Nephron progenitor cell (in vitro differentiated cells): Measurements from ENCODE around the gene CLEC4D.
"Not testable (repeated sequence)": the region's sequence is repeated elsewhere in the genome, so short reads cannot be mapped to it uniquely, and the experiment has no call there.

Experiments
- DNase-seq: peaks from one replicate; pipeline ENCODE4 v3.0.0; 2021
- H3K27ac Mint-ChIP-seq: 2 replicates; pipeline ENCODE4 v1.8.0; 2021; ENCODE audit warnings: mild to moderate bottlenecking, moderate library complexity, mixed read lengths
- H3K27me3 Mint-ChIP-seq: 2 replicates; pipeline ENCODE4 v1.8.0; 2021; ENCODE audit warnings: mild to moderate bottlenecking, low read depth, mixed read lengths; ENCODE audit not compliant: poor library complexity
- H3K36me3 Mint-ChIP-seq: 2 replicates; pipeline ENCODE4 v1.8.0; 2021; ENCODE audit warnings: low read depth, mixed read lengths
- H3K4me1 Mint-ChIP-seq: 2 replicates; pipeline ENCODE4 v1.8.0; 2021; ENCODE audit warnings: mixed read lengths
- H3K4me3 Mint-ChIP-seq: 2 replicates; pipeline ENCODE4 v1.8.0; 2021; ENCODE audit warnings: mild to moderate bottlenecking, moderate library complexity, mixed read lengths
- H3K9me3 Mint-ChIP-seq: 2 replicates; pipeline ENCODE4 v1.8.0; 2021; ENCODE audit warnings: mild to moderate bottlenecking, moderate library complexity, mixed read lengths
- TF ChIP-seq, protein P1 (sequence below): fragments of 200-600 bp; sonication (generic); IDR thresholded peaks from 2 replicates; pipeline ENCODE4 v1.5.0; 2021; ENCODE audit warnings: antibody characterized with exemption

CLEC4D gene

DNA sequence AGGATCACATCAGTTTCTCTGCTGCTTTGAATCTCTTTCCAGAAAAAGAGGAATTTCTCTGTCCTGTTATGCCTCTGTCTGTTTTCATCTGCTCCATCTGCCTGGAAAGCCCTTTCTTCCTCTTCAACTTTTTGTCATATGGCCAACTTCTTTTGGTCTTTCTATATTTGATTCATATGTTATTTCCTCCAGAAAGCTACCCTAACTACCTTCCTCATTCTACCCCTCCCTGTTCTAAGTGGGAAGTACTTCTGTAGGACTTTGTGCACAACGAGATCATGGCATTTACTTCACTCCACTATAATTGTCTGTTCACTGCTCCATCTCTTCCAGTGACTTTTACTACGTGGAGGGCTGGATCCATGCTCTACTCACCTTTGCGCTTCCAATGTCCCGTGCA lies 5.9 kb downstream of the CLEC4D start:
- H3K27ac Mint-ChIP-seq = no peak overlapping the region

DNA sequence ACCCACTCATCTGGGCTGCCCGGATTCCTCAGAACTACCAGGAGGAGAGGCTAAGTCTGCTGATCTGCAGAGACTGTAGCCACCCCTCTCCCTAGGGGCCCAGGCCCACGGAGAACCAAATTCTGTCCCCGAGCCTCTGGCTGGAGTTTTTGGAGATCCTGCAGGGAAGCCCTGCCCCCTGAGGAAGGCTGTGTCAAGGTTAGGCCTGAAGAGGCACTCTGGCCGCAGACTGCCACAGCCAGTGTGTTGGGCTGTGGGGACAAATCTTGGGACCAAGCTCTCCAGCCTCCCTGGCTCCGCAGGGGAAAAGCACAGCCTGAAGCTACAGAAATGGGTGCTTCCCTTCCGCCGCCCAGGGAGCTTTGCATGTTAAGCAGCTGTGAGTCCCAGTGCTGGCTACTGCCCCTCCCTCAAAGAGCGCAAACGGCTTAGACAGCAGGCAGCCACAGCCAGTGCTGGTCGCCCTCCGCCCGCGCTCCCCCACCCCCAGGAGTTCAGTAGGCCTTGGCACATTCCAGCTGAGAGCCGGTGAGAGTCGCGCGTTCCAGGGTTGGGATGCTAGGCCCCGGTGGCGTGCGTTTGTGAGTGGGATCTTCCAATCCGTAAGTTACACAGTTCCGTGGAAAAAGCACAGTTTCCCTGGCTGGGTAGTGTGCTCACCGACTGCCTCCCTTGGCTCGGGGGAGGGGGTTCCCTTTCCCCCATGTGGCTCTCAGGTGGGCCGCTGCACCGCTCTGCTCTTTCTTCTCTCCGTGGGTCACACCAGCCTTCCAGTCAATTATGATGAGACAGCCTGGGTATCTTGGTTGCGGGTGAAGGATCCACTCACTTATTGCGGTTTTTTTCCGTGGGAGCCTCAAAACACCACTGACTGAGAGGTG lies 14.2 kb downstream of the CLEC4D start:
- peaks cover 42% of the 10 kb centered on the region for H3K9me3 Mint-ChIP-seq

More for the DNA sequence above, 5.9 kb downstream of the CLEC4D start:
- DNase-seq = no peak
- TF ChIP-seq, protein P1, sequence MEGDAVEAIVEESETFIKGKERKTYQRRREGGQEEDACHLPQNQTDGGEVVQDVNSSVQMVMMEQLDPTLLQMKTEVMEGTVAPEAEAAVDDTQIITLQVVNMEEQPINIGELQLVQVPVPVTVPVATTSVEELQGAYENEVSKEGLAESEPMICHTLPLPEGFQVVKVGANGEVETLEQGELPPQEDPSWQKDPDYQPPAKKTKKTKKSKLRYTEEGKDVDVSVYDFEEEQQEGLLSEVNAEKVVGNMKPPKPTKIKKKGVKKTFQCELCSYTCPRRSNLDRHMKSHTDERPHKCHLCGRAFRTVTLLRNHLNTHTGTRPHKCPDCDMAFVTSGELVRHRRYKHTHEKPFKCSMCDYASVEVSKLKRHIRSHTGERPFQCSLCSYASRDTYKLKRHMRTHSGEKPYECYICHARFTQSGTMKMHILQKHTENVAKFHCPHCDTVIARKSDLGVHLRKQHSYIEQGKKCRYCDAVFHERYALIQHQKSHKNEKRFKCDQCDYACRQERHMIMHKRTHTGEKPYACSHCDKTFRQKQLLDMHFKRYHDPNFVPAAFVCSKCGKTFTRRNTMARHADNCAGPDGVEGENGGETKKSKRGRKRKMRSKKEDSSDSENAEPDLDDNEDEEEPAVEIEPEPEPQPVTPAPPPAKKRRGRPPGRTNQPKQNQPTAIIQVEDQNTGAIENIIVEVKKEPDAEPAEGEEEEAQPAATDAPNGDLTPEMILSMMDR = no peak
- Mint-ChIP-seq H3K27me3 (peaks cover 3% of the 10 kb centered on the region), H3K4me3 (no peak overlapping the region), H3K36me3 (no peaks in the 10 kb centered on the region), H3K9me3 (peaks cover 16% of the 10 kb centered on the region), H3K4me1 (no peaks in the 10 kb centered on the region)

GRCh38 chr12:8532045-8532444 lies 18.7 kb downstream of the CLEC4D start:
- Mint-ChIP-seq H3K9me3 (no peaks in the 10 kb centered on the region), H3K4me3 (no peak overlapping the region), H3K27me3 (peaks cover 10% of the 10 kb centered on the region), H3K4me1 (peaks cover 4% of the 10 kb centered on the region), H3K36me3 (no peaks in the 10 kb centered on the region), H3K27ac (no peak overlapping the region)
- TF ChIP-seq, protein P1 = no peak
- DNase-seq = no peak

More for the DNA sequence above, 14.2 kb downstream of the CLEC4D start:
- DNase-seq = no peak
- TF ChIP-seq, protein P1 = no peak
- Mint-ChIP-seq H3K36me3 (no peaks in the 10 kb centered on the region), H3K4me1 (peaks cover 4% of the 10 kb centered on the region), H3K27me3 (peaks cover 14% of the 10 kb centered on the region), H3K27ac (no peak overlapping the region), H3K4me3 (no peak overlapping the region)

- Mint-ChIP-seq H3K27me3 (peaks cover 16% of the 10 kb centered on the region), H3K4me1 (peaks cover 35% of the 10 kb centered on the region)
- DNase-seq = peak; percentile 47
- not testable (repeated sequence) for H3K9me3 Mint-ChIP-seq, H3K27ac Mint-ChIP-seq, H3K4me3 Mint-ChIP-seq, H3K36me3 Mint-ChIP-seq
- TF ChIP-seq, protein P1 = peak; percentile 23
These were observed 24.5 kb downstream of the CLEC4D start for GRCh38 chr12:8537820-8538219.

- H3K4me3 Mint-ChIP-seq = peak within 1 kb of the TSS; percentile 21
- peak within 1 kb of the TSS; percentile 84 for H3K27ac Mint-ChIP-seq
- not testable (repeated sequence) for H3K9me3 Mint-ChIP-seq, H3K36me3 Mint-ChIP-seq, DNase-seq
- H3K4me1 Mint-ChIP-seq = peaks cover 41% of the 10 kb centered on the region
- H3K27me3 Mint-ChIP-seq = peaks cover 13% of the 10 kb centered on the region
These were observed 27.5 kb downstream of the CLEC4D start, which contains the start of gene CLEC4E for GRCh38 chr12:8540831-8541230. TSS of gene CLEC4E (minus strand) at chr12:8540905. CDS start at chr12:8540797, 108 bp downstream.

- peak overlapping the region; percentile 57 for H3K27ac Mint-ChIP-seq
- peaks cover 13% of the 10 kb centered on the region for H3K27me3 Mint-ChIP-seq
- TF ChIP-seq, protein P1 = no peak
- H3K4me3 Mint-ChIP-seq = no peak overlapping the region
- H3K36me3 Mint-ChIP-seq = no peaks in the 10 kb centered on the region
- DNase-seq = no peak
- peaks cover 41% of the 10 kb centered on the region for H3K4me1 Mint-ChIP-seq
- H3K9me3 Mint-ChIP-seq = peaks cover 6% of the 10 kb centered on the region
These were observed 28.3 kb downstream of the CLEC4D start for GRCh38 chr12:8541562-8541961.
